ENCODE measurements around the gene PDLIM7. TPM values are rescaled to one million over a fixed set of nuclear protein-coding genes. Genes with fewer than 3 reads are reported as not detected.

Gene PDLIM7
- total and polyA plus RNA-seq, 10 of the 15 experiments (the other 5 are each of a cell fraction or from before 2014, with no cell fraction given) = 0.82 to 36.6 (median 19.3) TPM

DNA sequence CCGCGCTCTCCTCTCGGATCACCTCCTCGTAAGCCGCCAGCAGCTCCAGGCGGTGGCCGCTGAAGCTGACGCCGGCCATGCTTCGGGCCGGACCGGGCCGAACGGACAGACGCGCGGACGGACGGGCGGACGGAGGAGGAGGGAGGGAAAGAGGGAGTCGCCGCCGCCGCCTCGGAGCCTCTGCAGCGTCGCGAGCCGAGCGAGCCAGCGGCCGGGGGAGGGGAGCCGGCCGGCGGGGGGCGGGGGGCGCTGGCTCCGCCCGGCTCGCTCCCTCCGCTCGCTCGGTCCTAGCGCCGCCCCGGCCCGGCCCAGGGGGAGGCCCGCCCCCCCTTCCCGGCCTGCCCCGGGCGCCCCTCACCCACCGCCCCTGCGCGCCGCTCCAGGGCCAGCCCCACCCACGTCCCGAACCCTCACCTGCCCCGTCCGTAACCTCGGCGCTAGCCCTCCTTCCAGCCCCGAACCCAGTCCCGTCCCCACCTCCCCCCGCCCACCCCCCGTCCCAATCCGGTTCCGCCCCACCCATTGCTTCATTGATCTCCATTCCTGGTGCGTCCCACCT, 23.9 kb downstream of the PDLIM7 start, which contains the start of gene DBN1:
Gene DBN1 (minus strand): TSS at position 192 of the 559 bp plus-strand sequence. CDS start 113 bp downstream, at position 79.
- peaks cover 4% of the 10 kb centered on the region; the same call in 1 of the 2 replicates for H3K79me2 ChIP-seq (ENCODE audit: control insufficient read depth, insufficient read depth, low read length)
- H3K9ac ChIP-seq (ENCODE audit: control insufficient read depth, insufficient read depth, low read length) = peak within 1 kb of the TSS; percentile 61
- SMC1A ChIA-PET (ENCODE audit: uncharacterized antibody, unreplicated experiment) = no interaction called here
- POLR2A ChIA-PET = interaction anchor here (1.0 to 1.4 kb wide), 2 partner anchors 19 to 36 kb away, joined by 3 to 6 read pairs; partner anchors contain the start of gene DOK3
- in situ Hi-C loops (cut with MboI) (no loop called here), intact Hi-C loops (cut with micrococcal nuclease; ENCODE audit: unreplicated experiment) (no loop called here)
- H3K4me1 ChIP-seq (ENCODE audit: control insufficient read depth, insufficient read depth, low read length) = peaks cover 12% of the 10 kb centered on the region
- H3K9me3 ChIP-seq (replicated peaks; ENCODE audit: control insufficient read depth, insufficient read depth, low read length) = no peaks in the 10 kb centered on the region
- FAIRE-seq (no peak), DNase-seq (ENCODE audit: low read depth, low spot score) (no peak), ATAC-seq (peak; percentile 71)
- H3K27ac ChIP-seq (ENCODE audit: control insufficient read depth, insufficient read depth) = peak within 1 kb of the TSS; percentile 2; the same call in 1 of the 2 replicates
- H3K27me3 ChIP-seq (replicated peaks in 1 of 2; ENCODE audit: control insufficient read depth in 2 of 2, insufficient read depth in 2 of 2, low read length in 1 of 2) = no peaks in the 10 kb centered on the region
- no peak for TF ChIP-seq ZNF384 (IDR thresholded peaks at IDR 0.05; ENCODE audit: borderline replicate concordance, low read depth, low read length)
- TF ChIP-seq, protein P1, sequence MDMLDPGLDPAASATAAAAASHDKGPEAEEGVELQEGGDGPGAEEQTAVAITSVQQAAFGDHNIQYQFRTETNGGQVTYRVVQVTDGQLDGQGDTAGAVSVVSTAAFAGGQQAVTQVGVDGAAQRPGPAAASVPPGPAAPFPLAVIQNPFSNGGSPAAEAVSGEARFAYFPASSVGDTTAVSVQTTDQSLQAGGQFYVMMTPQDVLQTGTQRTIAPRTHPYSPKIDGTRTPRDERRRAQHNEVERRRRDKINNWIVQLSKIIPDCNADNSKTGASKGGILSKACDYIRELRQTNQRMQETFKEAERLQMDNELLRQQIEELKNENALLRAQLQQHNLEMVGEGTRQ (IDR thresholded peaks at IDR 0.05; ENCODE audit: borderline replicate concordance, low read depth, low read length) = no peak
- TF ChIP-seq RUNX3 (IDR thresholded peaks at IDR 0.05; ENCODE audit: low read length) = no peak
- TF ChIP-seq YY1 (IDR thresholded peaks at IDR 0.05; ENCODE audit: low read depth, low read length) = 0 out of 2 replicates have a peak, but pooled peaks have one; percentile 9
- TF ChIP-seq EED (IDR thresholded peaks at IDR 0.05; ENCODE audit: low read depth) = no peak
- TF ChIP-seq, protein P2, sequence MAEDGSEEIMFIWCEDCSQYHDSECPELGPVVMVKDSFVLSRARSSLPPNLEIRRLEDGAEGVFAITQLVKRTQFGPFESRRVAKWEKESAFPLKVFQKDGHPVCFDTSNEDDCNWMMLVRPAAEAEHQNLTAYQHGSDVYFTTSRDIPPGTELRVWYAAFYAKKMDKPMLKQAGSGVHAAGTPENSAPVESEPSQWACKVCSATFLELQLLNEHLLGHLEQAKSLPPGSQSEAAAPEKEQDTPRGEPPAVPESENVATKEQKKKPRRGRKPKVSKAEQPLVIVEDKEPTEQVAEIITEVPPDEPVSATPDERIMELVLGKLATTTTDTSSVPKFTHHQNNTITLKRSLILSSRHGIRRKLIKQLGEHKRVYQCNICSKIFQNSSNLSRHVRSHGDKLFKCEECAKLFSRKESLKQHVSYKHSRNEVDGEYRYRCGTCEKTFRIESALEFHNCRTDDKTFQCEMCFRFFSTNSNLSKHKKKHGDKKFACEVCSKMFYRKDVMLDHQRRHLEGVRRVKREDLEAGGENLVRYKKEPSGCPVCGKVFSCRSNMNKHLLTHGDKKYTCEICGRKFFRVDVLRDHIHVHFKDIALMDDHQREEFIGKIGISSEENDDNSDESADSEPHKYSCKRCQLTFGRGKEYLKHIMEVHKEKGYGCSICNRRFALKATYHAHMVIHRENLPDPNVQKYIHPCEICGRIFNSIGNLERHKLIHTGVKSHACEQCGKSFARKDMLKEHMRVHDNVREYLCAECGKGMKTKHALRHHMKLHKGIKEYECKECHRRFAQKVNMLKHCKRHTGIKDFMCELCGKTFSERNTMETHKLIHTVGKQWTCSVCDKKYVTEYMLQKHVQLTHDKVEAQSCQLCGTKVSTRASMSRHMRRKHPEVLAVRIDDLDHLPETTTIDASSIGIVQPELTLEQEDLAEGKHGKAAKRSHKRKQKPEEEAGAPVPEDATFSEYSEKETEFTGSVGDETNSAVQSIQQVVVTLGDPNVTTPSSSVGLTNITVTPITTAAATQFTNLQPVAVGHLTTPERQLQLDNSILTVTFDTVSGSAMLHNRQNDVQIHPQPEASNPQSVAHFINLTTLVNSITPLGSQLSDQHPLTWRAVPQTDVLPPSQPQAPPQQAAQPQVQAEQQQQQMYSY (CRISPR knock-in tag; IDR thresholded peaks at IDR 0.05) = no peak
- TF ChIP-seq POLR2A (IDR thresholded peaks at IDR 0.05; ENCODE audit: low read depth, low read length) = peak; percentile 60; the same call in 1 of the 2 replicates
- no peak for TF ChIP-seq HCFC1 (IDR thresholded peaks at IDR 0.05; ENCODE audit: low read length)
- no peak for TF ChIP-seq MTA2 (IDR thresholded peaks at IDR 0.05; ENCODE audit: low read depth)
- TF ChIP-seq STAT3 (IDR thresholded peaks at IDR 0.05; ENCODE audit: low read depth, low read length) = no peak
- peak in 1 of 2 experiments; percentile 64; a peak in 1 of 3 replicates for TF ChIP-seq EGR1 (IDR thresholded peaks at IDR 0.05; ENCODE audit: borderline replicate concordance in 1 of 2, low read depth in 2 of 2, low read length in 2 of 2)
- TF ChIP-seq RFX5 (IDR thresholded peaks at IDR 0.05; ENCODE audit: low read depth, low read length) = no peak
- no peak for TF ChIP-seq KAT2A (conservative IDR thresholded peaks at IDR 0.05; ENCODE audit: control insufficient read depth, low read depth, low read length)
- TF ChIP-seq, protein P3, sequence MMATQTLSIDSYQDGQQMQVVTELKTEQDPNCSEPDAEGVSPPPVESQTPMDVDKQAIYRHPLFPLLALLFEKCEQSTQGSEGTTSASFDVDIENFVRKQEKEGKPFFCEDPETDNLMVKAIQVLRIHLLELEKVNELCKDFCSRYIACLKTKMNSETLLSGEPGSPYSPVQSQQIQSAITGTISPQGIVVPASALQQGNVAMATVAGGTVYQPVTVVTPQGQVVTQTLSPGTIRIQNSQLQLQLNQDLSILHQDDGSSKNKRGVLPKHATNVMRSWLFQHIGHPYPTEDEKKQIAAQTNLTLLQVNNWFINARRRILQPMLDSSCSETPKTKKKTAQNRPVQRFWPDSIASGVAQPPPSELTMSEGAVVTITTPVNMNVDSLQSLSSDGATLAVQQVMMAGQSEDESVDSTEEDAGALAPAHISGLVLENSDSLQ (IDR thresholded peaks at IDR 0.05) = no peak
- 0% methylated on average over 2 of the region's 69 CpGs for WGBS (ENCODE audit: insufficient coverage, insufficient replicate concordance, low lambda C conversion rate, missing lambda C conversion rate)
- no TSS peak for BruUV-seq (replicated peaks)
- H3K36me3 ChIP-seq (ENCODE audit: control insufficient read depth in 2 of 2, insufficient read depth in 2 of 2, low read length in 1 of 2) = no peaks in the 10 kb centered on the region
- H3K4me3 ChIP-seq = peak within 1 kb of the TSS; percentile 46
- H2AFZ ChIP-seq (ENCODE audit: control insufficient read depth, low read depth, low read length) = peak within 1 kb of the TSS; percentile 56
- H4K20me1 ChIP-seq (ENCODE audit: control insufficient read depth, insufficient read depth) = no peaks in the 10 kb centered on the region
- RAD21 ChIA-PET (ENCODE audit: unreplicated experiment) = interaction anchor here (0.7 to 2.0 kb wide), 5 partner anchors 16 to 28 kb away, joined by 4 to 7 read pairs (median 5); partner anchors contain the start of gene PDLIM7
- peak within 1 kb of the TSS; percentile 89 for H3K4me2 ChIP-seq (ENCODE audit: control insufficient read depth, insufficient read depth)
- CTCF ChIA-PET = interaction anchor here (0.9 to 2.4 kb wide), 4 partner anchors 18 to 71 kb away, joined by 3 to 13 read pairs (median 3); no protein-coding TSS in a partner anchor

Data from GM12878 (cell line).